ENCODE measurements around the gene SKA3. TPM values are rescaled to one million over a fixed set of nuclear protein-coding genes. Genes with fewer than 3 reads are reported as not detected.
"Not testable (repeated sequence)": the region's sequence is repeated elsewhere in the genome, so short reads cannot be mapped to it uniquely, and the experiment has no call there.

SKA3 gene
- 77.0 and 79.3 TPM in 2 replicates for total RNA-seq (2014; rRNA removed; shearing (Covaris generic))

GRCh38 chr13:21176215-21176981 is at the start of gene SKA3, which contains the start of gene MRPL57:
TSS of gene SKA3 (minus strand) at chr13:21176552. CDS start at chr13:21176477, 75 bp downstream.
TSS of gene MRPL57 (plus strand) at chr13:21176658. CDS start at chr13:21176917, 259 bp downstream.
- Histone ChIP-seq H3K27me3 (no peaks in the 10 kb centered on the region), H3K4me1 (peaks cover 16% of the 10 kb centered on the region), H3K4me3 (peak within 1 kb of the TSS; percentile 84), H3K36me3 (peaks cover 13% of the 10 kb centered on the region), H3K9me3 (replicated peaks) (no peaks in the 10 kb centered on the region), H3K27ac (peak within 1 kb of the TSS; percentile 93)
- DNase-seq: peak; percentile 96 to 97

GRCh38 chr13:21225082-21225481 is 48.7 kb upstream of the SKA3 start:
- Histone ChIP-seq H3K4me1 (no peaks in the 10 kb centered on the region), H3K9me3 (replicated peaks) (no peaks in the 10 kb centered on the region; the same call in 1 of the 2 replicates), H3K36me3 (no peaks in the 10 kb centered on the region), H3K4me3 (no peak overlapping the region), H3K27me3 (no peaks in the 10 kb centered on the region), H3K27ac (no peak overlapping the region)
- no peak for DNase-seq

GRCh38 chr13:21221268-21221667 is 44.9 kb upstream of the SKA3 start:
- Histone ChIP-seq H3K4me3 (no peak overlapping the region), H3K27ac (no peak overlapping the region), H3K4me1 (no peaks in the 10 kb centered on the region), H3K9me3 (replicated peaks) (no peaks in the 10 kb centered on the region; the same call in 1 of the 2 replicates), H3K36me3 (no peaks in the 10 kb centered on the region), H3K27me3 (no peaks in the 10 kb centered on the region)
- DNase-seq: no peak

GRCh38 chr13:21219716-21220115 is 43.4 kb upstream of the SKA3 start:
- not testable (repeated sequence) for H3K4me3 ChIP-seq; H3K27me3 ChIP-seq; H3K27ac ChIP-seq; DNase-seq; H3K4me1 ChIP-seq; H3K36me3 ChIP-seq; H3K9me3 ChIP-seq (replicated peaks)

GRCh38 chr13:21219036-21219381 is 42.7 kb upstream of the SKA3 start:
- Histone ChIP-seq H3K36me3 (no peaks in the 10 kb centered on the region), H3K27me3 (no peaks in the 10 kb centered on the region), H3K4me3 (no peak overlapping the region), H3K4me1 (no peaks in the 10 kb centered on the region), H3K27ac (no peak overlapping the region), H3K9me3 (replicated peaks) (no peaks in the 10 kb centered on the region; the same call in 1 of the 2 replicates)
- DNase-seq: no peak

- Histone ChIP-seq H3K4me1 (no peaks in the 10 kb centered on the region), H3K36me3 (no peaks in the 10 kb centered on the region), H3K27ac (no peak overlapping the region), H3K9me3 (replicated peaks) (no peaks in the 10 kb centered on the region; the same call in 1 of the 2 replicates), H3K27me3 (no peaks in the 10 kb centered on the region), H3K4me3 (no peak overlapping the region)
- DNase-seq: peak in 1 of 2 experiments; percentile 28
Observed at GRCh38 chr13:21218351-21219035, 42.1 kb upstream of the SKA3 start.

- Histone ChIP-seq H3K27me3 (no peaks in the 10 kb centered on the region), H3K4me3 (no peak overlapping the region)
Observed at GRCh38 chr13:21216332-21216731, 40.0 kb upstream of the SKA3 start.

GRCh38 chr13:21215419-21215818 is 39.1 kb upstream of the SKA3 start:
- not testable (repeated sequence) for H3K36me3 ChIP-seq; H3K27ac ChIP-seq; H3K27me3 ChIP-seq; H3K9me3 ChIP-seq (replicated peaks); H3K4me1 ChIP-seq; H3K4me3 ChIP-seq; DNase-seq

More at GRCh38 chr13:21216332-21216731, 40.0 kb upstream of the SKA3 start:
- Histone ChIP-seq H3K36me3 (no peaks in the 10 kb centered on the region), H3K9me3 (replicated peaks) (no peaks in the 10 kb centered on the region; the same call in 1 of the 2 replicates), H3K27ac (no peak overlapping the region), H3K4me1 (no peaks in the 10 kb centered on the region)
- no peak for DNase-seq

- Histone ChIP-seq H3K36me3 (no peaks in the 10 kb centered on the region), H3K4me1 (no peaks in the 10 kb centered on the region), H3K27me3 (no peaks in the 10 kb centered on the region), H3K4me3 (no peak overlapping the region), H3K27ac (no peak overlapping the region), H3K9me3 (replicated peaks) (no peaks in the 10 kb centered on the region)
- DNase-seq: no peak
Observed at GRCh38 chr13:21212138-21212775, 35.9 kb upstream of the SKA3 start.

- no peaks in the 10 kb centered on the region; the same call in 1 of the 2 replicates for H3K9me3 ChIP-seq (replicated peaks)
- no peak overlapping the region for H3K4me3 ChIP-seq
Observed at GRCh38 chr13:21208652-21209154, 32.4 kb upstream of the SKA3 start.

GRCh38 chr13:21202767-21203531 is 26.6 kb upstream of the SKA3 start:
- Histone ChIP-seq H3K9me3 (replicated peaks) (no peaks in the 10 kb centered on the region; the same call in 1 of the 2 replicates), H3K27ac (no peak overlapping the region)

More at GRCh38 chr13:21208652-21209154, 32.4 kb upstream of the SKA3 start:
- H3K27me3 ChIP-seq: no peaks in the 10 kb centered on the region
- no peak for DNase-seq
- no peaks in the 10 kb centered on the region for H3K36me3 ChIP-seq
- no peaks in the 10 kb centered on the region for H3K4me1 ChIP-seq
- no peak overlapping the region for H3K27ac ChIP-seq

GRCh38 chr13:21201456-21202190 is 25.3 kb upstream of the SKA3 start:
- not testable (repeated sequence) for H3K36me3 ChIP-seq; DNase-seq; H3K4me3 ChIP-seq; H3K27me3 ChIP-seq; H3K27ac ChIP-seq; H3K9me3 ChIP-seq (replicated peaks); H3K4me1 ChIP-seq

More at GRCh38 chr13:21202767-21203531, 26.6 kb upstream of the SKA3 start:
- H3K4me3 ChIP-seq: no peak overlapping the region
- H3K36me3 ChIP-seq: no peaks in the 10 kb centered on the region
- no peaks in the 10 kb centered on the region for H3K4me1 ChIP-seq
- DNase-seq: no peak
- no peaks in the 10 kb centered on the region for H3K27me3 ChIP-seq

- H3K36me3 ChIP-seq; H3K4me1 ChIP-seq; H3K9me3 ChIP-seq (replicated peaks); H3K4me3 ChIP-seq; DNase-seq; H3K27me3 ChIP-seq; H3K27ac ChIP-seq: not testable (repeated sequence)
Observed at GRCh38 chr13:21198391-21198790, 22.0 kb upstream of the SKA3 start.
